CD14-positive monocyte (primary cell): Measurements from ENCODE around the gene HDAC10. TPM values are rescaled to one million over a fixed set of nuclear protein-coding genes. Genes with fewer than 3 reads are reported as not detected.

Experiments
- DNase-seq, 3 donors: peaks; one replicate each; pipeline ENCODE4 v3.0.0-alpha.2; 2011 to 2022
- H2AFZ ChIP-seq: 2 replicates; pipeline ENCODE4 v1.6.0; 2012; ENCODE audit warnings: mild to moderate bottlenecking, low read depth, low read length, inconsistent platforms; ENCODE audit not compliant: insufficient read depth, poor library complexity, severe bottlenecking
- H3K27ac ChIP-seq, 2 donors: 1 replicate in 1 of 2; 2 replicates in 1 of 2; pipeline ENCODE4 v1.5.1; 2012 to 2013; ENCODE audit warnings: low read length in 2 of 2, control low read depth in 1 of 2, inconsistent platforms in 1 of 2, low read depth in 1 of 2, mild to moderate bottlenecking in 1 of 2
- H3K27me3 ChIP-seq, 2 donors: one replicate each; pipeline versions ENCODE4 v1.6.0 to v1.6.1; 2011 to 2013; ENCODE audit warnings: low read length in 2 of 2; ENCODE audit not compliant: control insufficient read depth in 2 of 2, insufficient read depth in 2 of 2
- H3K36me3 ChIP-seq, 2 donors: replicated peaks in 1 of 2; 1 replicate in 1 of 2; 2 replicates in 1 of 2; pipeline versions ENCODE4 v1.5.1 to v1.6.1; 2012 to 2013; ENCODE audit warnings: low read length in 2 of 2, control low read depth in 1 of 2, inconsistent platforms in 1 of 2, mild to moderate bottlenecking in 1 of 2; ENCODE audit not compliant: insufficient read depth in 2 of 2, control insufficient read depth in 1 of 2
- H3K4me1 ChIP-seq, 2 donors: 1 replicate in 1 of 2; 2 replicates in 1 of 2; pipeline versions ENCODE4 v1.5.1 to v1.6.1; 2012 to 2013; ENCODE audit warnings: low read length in 2 of 2, control low read depth in 1 of 2, inconsistent platforms in 1 of 2, mild to moderate bottlenecking in 1 of 2, moderate library complexity in 1 of 2; ENCODE audit not compliant: insufficient read depth in 2 of 2, control insufficient read depth in 1 of 2
- H3K4me2 ChIP-seq: replicated peaks from 2 replicates; pipeline ENCODE3; 2012; ENCODE audit warnings: low read length, moderate library complexity, mild to moderate bottlenecking; ENCODE audit not compliant: poor library complexity, severe bottlenecking; ENCODE audit errors: extremely low read depth
- H3K4me3 ChIP-seq, 3 experiments: fragments of 200-600 bp in 1 of 3; sonication (generic) in 1 of 3; replicated peaks in 1 of 3; 1 replicate in 2 of 3; 2 replicates in 1 of 3; pipeline ENCODE4 v1.5.1; 2011 to 2013; ENCODE audit warnings: low read length in 3 of 3, mild to moderate bottlenecking in 3 of 3, control low read depth in 2 of 3, low read depth in 2 of 3, inconsistent platforms in 1 of 3, moderate library complexity in 1 of 3
- H3K79me2 ChIP-seq: 2 replicates; pipeline ENCODE4 v1.6.0; 2012; ENCODE audit warnings: mild to moderate bottlenecking, control low read depth, inconsistent platforms, low read length, moderate library complexity; ENCODE audit not compliant: insufficient read depth
- H3K9ac ChIP-seq: 2 replicates; pipeline ENCODE4 v1.6.0; 2017; ENCODE audit warnings: low read length, mild to moderate bottlenecking; ENCODE audit not compliant: insufficient read depth, poor library complexity, severe bottlenecking
- H3K9me3 ChIP-seq, 2 donors: replicated peaks in 1 of 2; 1 replicate in 1 of 2; 2 replicates in 1 of 2; pipeline versions ENCODE4 v1.5.1 to v1.6.1; 2012 to 2013; ENCODE audit warnings: low read length in 2 of 2, control low read depth in 1 of 2; ENCODE audit not compliant: control insufficient read depth in 1 of 2, insufficient read depth in 1 of 2
- H4K20me1 ChIP-seq: 2 replicates; pipeline ENCODE4 v1.6.0; 2012; ENCODE audit warnings: mild to moderate bottlenecking, low read length, control low read depth, moderate library complexity; ENCODE audit not compliant: insufficient read depth
- H3K27ac Mint-ChIP-seq, 7 donors: one replicate each; pipeline ENCODE4 v1.8.0; 2020; ENCODE audit warnings: mild to moderate bottlenecking in 7 of 7, mixed read lengths in 7 of 7, moderate library complexity in 6 of 7, inconsistent platforms in 2 of 7
- H3K27me3 Mint-ChIP-seq, 3 donors: one replicate each; pipeline ENCODE4 v1.8.0; 2021 to 2022; ENCODE audit warnings: low read depth in 3 of 3, mild to moderate bottlenecking in 3 of 3, mixed read lengths in 3 of 3, moderate library complexity in 3 of 3, inconsistent platforms in 1 of 3
- H3K36me3 Mint-ChIP-seq, 2 donors: one replicate each; pipeline ENCODE4 v1.8.0; 2020; ENCODE audit warnings: mixed read lengths in 2 of 2, inconsistent platforms in 1 of 2, mild to moderate bottlenecking in 1 of 2
- H3K4me1 Mint-ChIP-seq: one replicate; pipeline ENCODE4 v1.8.0; 2020; ENCODE audit warnings: mild to moderate bottlenecking, mixed read lengths
- H3K4me3 Mint-ChIP-seq, 2 donors: one replicate each; pipeline ENCODE4 v1.8.0; 2020; ENCODE audit warnings: mild to moderate bottlenecking in 2 of 2, mixed read lengths in 2 of 2, moderate library complexity in 1 of 2
- H3K9me3 Mint-ChIP-seq, 7 donors: one replicate each; pipeline ENCODE4 v1.8.0; 2020 to 2022; ENCODE audit warnings: mixed read lengths in 7 of 7, mild to moderate bottlenecking in 6 of 7, moderate library complexity in 6 of 7, inconsistent platforms in 2 of 7
- WGBS: methylation state at CpG from one replicate; pipeline ENCODE4 v1.1.5; 2013; ENCODE audit warnings: missing lambda C conversion rate; ENCODE audit not compliant: insufficient coverage; 5-methylcytosine and 5-hydroxymethylcytosine counted together
- intact Hi-C, 2 donors: fragments of 100-400 bp; cut with micrococcal nuclease; formaldehyde crosslinking; loops; one replicate each; pipeline versions ENCODE4 v1.15.0 to v1.15.1; 2023
- polyA plus RNA-seq, 3 donors: library from polyadenylated mRNA; depleted of rRNA in 1 of 3; unstranded in 2 of 3; stranded (reverse) in 1 of 3; fragments of 300-500 nt in 2 of 3; fragments of >200 nt in 1 of 3; fragmentation: Illumina TruSeq in 2 of 3; gene quantifications; 1 replicate in 2 of 3; 2 replicates in 1 of 3; pipeline ENCODE4 v1.2.3, GENCODE V29; 2012 to 2021
- TF ChIP-seq, protein P1 (sequence below): fragments of 200-600 bp; IDR thresholded peaks from one replicate; pipeline ENCODE4 v1.8.0; 2022; ENCODE audit warnings: antibody characterized with exemption, mild to moderate bottlenecking

HDAC10 gene
- polyA plus RNA-seq, 3 donors = 9.2 to 148 (median 13.7) TPM

DNA sequence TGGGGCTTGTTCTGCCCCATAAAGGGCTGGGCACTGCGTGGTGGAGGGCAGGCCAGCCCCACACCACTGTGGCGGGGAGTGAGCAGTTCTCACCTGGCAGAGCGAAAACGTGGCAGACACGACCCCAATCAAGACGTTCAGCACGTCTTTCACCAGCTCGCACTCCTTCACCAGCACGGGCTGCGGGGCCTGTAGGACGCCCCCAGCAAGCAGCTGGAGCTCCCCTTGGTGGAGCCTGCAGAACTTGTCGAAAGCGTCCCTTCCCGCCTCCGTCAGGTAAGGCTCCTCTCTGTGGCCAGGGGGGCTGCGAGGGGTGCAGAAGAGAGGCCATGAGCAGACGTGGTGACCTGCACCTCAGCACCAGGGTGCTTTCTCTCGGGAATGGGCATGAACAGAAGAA is 17.8 kb downstream of the HDAC10 start:
- Histone ChIP-seq H3K4me1 (no peaks in the 10 kb centered on the region), H3K79me2 (peaks cover 25% of the 10 kb centered on the region), H3K4me3 (no peak overlapping the region), H3K27ac (no peak overlapping the region), H4K20me1 (peaks cover 29% of the 10 kb centered on the region), H3K36me3 (peaks cover 41 to 54% of the 10 kb centered on the region in 2 donors), H3K9ac (no peak overlapping the region), H3K9me3 (no peaks in the 10 kb centered on the region), H3K27me3 (no peaks in the 10 kb centered on the region), H2AFZ (no peak overlapping the region), H3K4me2 (no peak overlapping the region)
- Mint-ChIP-seq H3K27me3 (peaks cover 0 to 2% (median 0%) of the 10 kb centered on the region in 3 donors), H3K36me3 (peaks cover 55 to 94% of the 10 kb centered on the region in 2 donors), H3K27ac (no peak overlapping the region), H3K4me1 (peaks cover 3% of the 10 kb centered on the region), H3K9me3 (peaks cover 0 to 6% (median 0%) of the 10 kb centered on the region in 7 donors), H3K4me3 (no peak overlapping the region)
- intact Hi-C loops = no loop called here
- DNase-seq = no peak
- WGBS = 93% methylated on average over 15 of the region's 18 CpGs
- TF ChIP-seq, protein P1, sequence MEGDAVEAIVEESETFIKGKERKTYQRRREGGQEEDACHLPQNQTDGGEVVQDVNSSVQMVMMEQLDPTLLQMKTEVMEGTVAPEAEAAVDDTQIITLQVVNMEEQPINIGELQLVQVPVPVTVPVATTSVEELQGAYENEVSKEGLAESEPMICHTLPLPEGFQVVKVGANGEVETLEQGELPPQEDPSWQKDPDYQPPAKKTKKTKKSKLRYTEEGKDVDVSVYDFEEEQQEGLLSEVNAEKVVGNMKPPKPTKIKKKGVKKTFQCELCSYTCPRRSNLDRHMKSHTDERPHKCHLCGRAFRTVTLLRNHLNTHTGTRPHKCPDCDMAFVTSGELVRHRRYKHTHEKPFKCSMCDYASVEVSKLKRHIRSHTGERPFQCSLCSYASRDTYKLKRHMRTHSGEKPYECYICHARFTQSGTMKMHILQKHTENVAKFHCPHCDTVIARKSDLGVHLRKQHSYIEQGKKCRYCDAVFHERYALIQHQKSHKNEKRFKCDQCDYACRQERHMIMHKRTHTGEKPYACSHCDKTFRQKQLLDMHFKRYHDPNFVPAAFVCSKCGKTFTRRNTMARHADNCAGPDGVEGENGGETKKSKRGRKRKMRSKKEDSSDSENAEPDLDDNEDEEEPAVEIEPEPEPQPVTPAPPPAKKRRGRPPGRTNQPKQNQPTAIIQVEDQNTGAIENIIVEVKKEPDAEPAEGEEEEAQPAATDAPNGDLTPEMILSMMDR = no peak

DNA sequence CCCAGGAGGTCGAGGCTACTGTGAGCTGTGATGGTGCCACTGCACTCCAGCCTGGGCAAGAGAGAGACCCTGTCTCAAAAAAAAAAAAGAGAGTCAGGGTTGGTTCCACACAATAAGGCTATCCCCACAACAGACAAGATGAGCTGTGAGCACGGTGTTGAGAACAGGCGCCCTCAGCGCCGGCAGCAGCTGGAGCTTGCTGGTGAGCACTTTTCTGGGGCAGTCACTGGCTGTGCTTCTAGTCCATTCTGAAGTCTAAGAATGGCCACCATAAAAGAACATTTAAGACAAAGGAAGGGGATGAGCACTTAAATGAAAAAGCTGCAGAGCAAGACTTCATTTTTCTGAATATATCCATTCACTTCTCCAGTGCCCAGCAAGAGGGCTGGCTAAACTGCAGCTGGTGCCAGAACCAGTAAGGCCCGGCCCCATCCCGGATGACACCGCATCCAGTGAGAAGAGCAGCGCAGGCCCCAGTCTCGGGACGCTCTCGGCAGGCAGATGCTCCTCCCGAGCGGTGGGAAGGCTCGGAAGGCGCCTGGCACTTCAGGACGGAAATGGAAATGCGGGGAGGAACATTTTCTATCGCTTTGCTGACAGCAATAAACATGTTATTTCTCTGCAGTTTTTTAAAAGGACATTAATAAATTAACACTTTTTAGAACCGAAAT is 18.4 kb downstream of the HDAC10 start:
- Histone ChIP-seq H3K9me3 (no peaks in the 10 kb centered on the region), H3K9ac (no peak overlapping the region), H3K79me2 (peaks cover 25% of the 10 kb centered on the region), H3K4me3 (no peak overlapping the region), H3K4me2 (no peak overlapping the region), H4K20me1 (peaks cover 26% of the 10 kb centered on the region), H3K27me3 (no peaks in the 10 kb centered on the region), H3K4me1 (no peaks in the 10 kb centered on the region), H3K36me3 (peaks cover 45 to 58% of the 10 kb centered on the region in 2 donors), H3K27ac (no peak overlapping the region), H2AFZ (no peak overlapping the region)
- intact Hi-C loops = no loop called here
- Mint-ChIP-seq H3K27ac (no peak overlapping the region), H3K36me3 (peaks cover 50 to 92% of the 10 kb centered on the region in 2 donors), H3K9me3 (peaks cover 0 to 6% (median 0%) of the 10 kb centered on the region in 7 donors), H3K4me3 (no peak overlapping the region), H3K4me1 (no peaks in the 10 kb centered on the region), H3K27me3 (peaks cover 0 to 2% (median 0%) of the 10 kb centered on the region in 3 donors)
- no peak for DNase-seq
- 98% methylated on average over 17 of the region's 20 CpGs for WGBS
- TF ChIP-seq, protein P1 = no peak
